GM19351 (cell line): ENCODE measurements around the gene BOK.
"Not testable (repeated sequence)": the region's sequence is repeated elsewhere in the genome, so short reads cannot be mapped to it uniquely, and the experiment has no call there.

Source experiments
- ATAC-seq: cut with Tn5 transposase; IDR thresholded peaks from one replicate; pipeline ENCODE4 v1.9.1; 2021; ENCODE audit warnings: mild to moderate bottlenecking, moderate library complexity; ENCODE audit not compliant: unreplicated experiment

BOK gene

GRCh38 chr2:241555711-241556110, 2.8 kb upstream of the BOK start:
- no peak for ATAC-seq

- no peak for ATAC-seq
These were observed 1.8 kb upstream of the BOK start for GRCh38 chr2:241556746-241557145.

- no peak for ATAC-seq
These were observed 997 bp downstream of the BOK start for GRCh38 chr2:241559323-241560161.

GRCh38 chr2:241560162-241560882, 1.8 kb downstream of the BOK start:
- no peak for ATAC-seq

GRCh38 chr2:241560883-241561474, 2.4 kb downstream of the BOK start:
- ATAC-seq = no peak

GRCh38 chr2:241561832-241562231, 3.3 kb downstream of the BOK start:
- no peak for ATAC-seq

- ATAC-seq = no peak
These were observed 3.8 kb downstream of the BOK start for GRCh38 chr2:241562269-241562891.

GRCh38 chr2:241563031-241563507, 4.5 kb downstream of the BOK start:
- ATAC-seq = no peak

GRCh38 chr2:241563571-241563980, 5.0 kb downstream of the BOK start:
- no peak for ATAC-seq

GRCh38 chr2:241563981-241564595, 5.5 kb downstream of the BOK start:
- ATAC-seq = no peak

- no peak for ATAC-seq
These were observed 6.3 kb downstream of the BOK start for GRCh38 chr2:241564596-241565410.

- no peak for ATAC-seq
These were observed 6.9 kb downstream of the BOK start for GRCh38 chr2:241565411-241565810.

GRCh38 chr2:241566021-241566420, 7.5 kb downstream of the BOK start:
- ATAC-seq = not testable (repeated sequence)

- no peak for ATAC-seq
These were observed 7.9 kb downstream of the BOK start for GRCh38 chr2:241566468-241566867.

GRCh38 chr2:241567266-241567665, 8.7 kb downstream of the BOK start:
- ATAC-seq = not testable (repeated sequence)

GRCh38 chr2:241567776-241568175, 9.2 kb downstream of the BOK start:
- ATAC-seq = no peak

- ATAC-seq = no peak
These were observed 10.2 kb downstream of the BOK start for GRCh38 chr2:241568726-241569125.

GRCh38 chr2:241569831-241570281, 11.3 kb downstream of the BOK start:
- no peak for ATAC-seq

- ATAC-seq = no peak
These were observed 12.5 kb downstream of the BOK start for GRCh38 chr2:241570961-241571581.
